HEK293 (cell line): ENCODE measurements around the gene LEMD1.

Experiments
- ATF2 ChIP-seq: fragments of 450-650 bp; formaldehyde crosslinking; IDR thresholded peaks from 2 replicates; pipeline ENCODE4 v1.5.1; 2016; ENCODE audit warnings: missing biosample characterization, missing genetic modification characterization, low read depth
- ELK4 ChIP-seq: IDR thresholded peaks from 2 replicates; pipeline ENCODE4 v1.6.1; 2011; ENCODE audit warnings: mild to moderate bottlenecking, low read depth, low read length, borderline replicate concordance
- GFI1B ChIP-seq: fragments of 450-650 bp; formaldehyde crosslinking; IDR thresholded peaks from 2 replicates; pipeline ENCODE4 v1.5.1; 2016; ENCODE audit warnings: missing biosample characterization, missing genetic modification characterization
- GLI2 ChIP-seq: fragments of 450-650 bp; formaldehyde crosslinking; IDR thresholded peaks from 2 replicates; pipeline ENCODE4; 2017; ENCODE audit warnings: missing biosample characterization, missing genetic modification characterization, low read depth, borderline replicate concordance
- INSM2 ChIP-seq: fragments of 450-650 bp; formaldehyde crosslinking; IDR thresholded peaks from 2 replicates; pipeline ENCODE4 v1.5.1; 2016; ENCODE audit warnings: missing biosample characterization, missing genetic modification characterization
- KLF16 ChIP-seq: fragments of 450-650 bp; formaldehyde crosslinking; IDR thresholded peaks from 2 replicates; pipeline ENCODE4 v1.5.1; 2017; ENCODE audit warnings: missing biosample characterization, missing genetic modification characterization
- KLF8 ChIP-seq: fragments of 450-650 bp; formaldehyde crosslinking; IDR thresholded peaks from 2 replicates; pipeline ENCODE4 v1.5.1; 2016; ENCODE audit warnings: missing biosample characterization, missing genetic modification characterization
- PRDM10 ChIP-seq: fragments of 450-650 bp; formaldehyde crosslinking; IDR thresholded peaks from 2 replicates; pipeline ENCODE4 v1.5.1; 2016; ENCODE audit warnings: missing biosample characterization, missing genetic modification characterization
- SALL2 ChIP-seq: fragments of 450-650 bp; formaldehyde crosslinking; IDR thresholded peaks from 2 replicates; pipeline ENCODE4 v1.5.0; 2017; ENCODE audit warnings: missing biosample characterization, mild to moderate bottlenecking, missing genetic modification characterization, borderline replicate concordance
- ZBTB8A ChIP-seq: fragments of 450-650 bp; formaldehyde crosslinking; IDR thresholded peaks from 2 replicates; pipeline ENCODE4 v1.5.1; 2016; ENCODE audit warnings: missing biosample characterization, missing genetic modification characterization
- ZNF184 ChIP-seq: fragments of 450-650 bp; IDR thresholded peaks from 2 replicates; pipeline ENCODE4 v1.5.1; 2018; ENCODE audit warnings: missing biosample characterization, mild to moderate bottlenecking, missing genetic modification characterization
- ZNF335 ChIP-seq: fragments of 450-650 bp; formaldehyde crosslinking; conservative IDR thresholded peaks from 2 replicates; pipeline ENCODE4 v1.5.1; 2016; ENCODE audit warnings: missing biosample characterization, missing genetic modification characterization
- ZNF341 ChIP-seq: fragments of 450-650 bp; formaldehyde crosslinking; IDR thresholded peaks from 2 replicates; pipeline ENCODE4; 2016; ENCODE audit warnings: low read depth, missing biosample characterization, missing genetic modification characterization
- ZNF426 ChIP-seq: fragments of 450-650 bp; formaldehyde crosslinking; IDR thresholded peaks from 2 replicates; pipeline ENCODE4 v1.5.1; 2017; ENCODE audit warnings: missing biosample characterization, missing genetic modification characterization, mild to moderate bottlenecking, inconsistent platforms, moderate library complexity
- ZNF449 ChIP-seq: fragments of 450-650 bp; formaldehyde crosslinking; IDR thresholded peaks from 2 replicates; pipeline ENCODE4 v1.5.1; 2017; ENCODE audit warnings: missing biosample characterization, mild to moderate bottlenecking, missing genetic modification characterization, moderate library complexity
- ZNF514 ChIP-seq: fragments of 450-650 bp; formaldehyde crosslinking; IDR thresholded peaks from 2 replicates; pipeline ENCODE4 v1.5.1; 2016; ENCODE audit warnings: missing biosample characterization, missing genetic modification characterization
- ZNF548 ChIP-seq: fragments of 450-650 bp; formaldehyde crosslinking; IDR thresholded peaks from 2 replicates; pipeline ENCODE4 v1.5.1; 2016; ENCODE audit warnings: missing biosample characterization, missing genetic modification characterization
- ZNF600 ChIP-seq: fragments of 450-650 bp; formaldehyde crosslinking; IDR thresholded peaks from 2 replicates; pipeline ENCODE4 v1.5.1; 2016; ENCODE audit warnings: missing biosample characterization, missing genetic modification characterization
- ZNF629 ChIP-seq: fragments of 450-650 bp; formaldehyde crosslinking; IDR thresholded peaks from 2 replicates; pipeline ENCODE4 v1.5.1; 2017; ENCODE audit warnings: missing biosample characterization, missing genetic modification characterization
- ZNF677 ChIP-seq: fragments of 450-650 bp; IDR thresholded peaks from 2 replicates; pipeline ENCODE4 v1.5.0; 2018; ENCODE audit warnings: missing biosample characterization, mild to moderate bottlenecking, missing genetic modification characterization, moderate library complexity
- ZNF830 ChIP-seq: fragments of 450-650 bp; IDR thresholded peaks from 2 replicates; pipeline ENCODE4 v1.5.0; 2018; ENCODE audit warnings: missing biosample characterization, missing genetic modification characterization, low read depth, mild to moderate bottlenecking, moderate library complexity
- ZSCAN30 ChIP-seq: fragments of 450-650 bp; IDR thresholded peaks from 2 replicates; pipeline ENCODE4 v1.5.1; 2018; ENCODE audit warnings: missing biosample characterization, mild to moderate bottlenecking, missing genetic modification characterization, moderate library complexity
- ZXDB ChIP-seq: fragments of 450-650 bp; formaldehyde crosslinking; IDR thresholded peaks from 2 replicates; pipeline ENCODE4 v1.5.1; 2016; ENCODE audit warnings: missing biosample characterization, missing genetic modification characterization

Gene LEMD1

GRCh38 chr1:205344066-205344928, 77.6 kb downstream of the LEMD1 start (continued):
- TF ChIP-seq PRDM10 (tag by site-specific recombination) (peak; percentile 83), ZNF449 (tag by site-specific recombination) (no peak), KLF16 (tag by site-specific recombination) (peak; percentile 11; the same call in 1 of the 2 replicates), ZNF600 (peak; percentile 94), ELK4 (no peak), ZSCAN30 (tag by site-specific recombination) (no peak), SALL2 (tag by site-specific recombination) (no peak), ZNF184 (tag by site-specific recombination) (0 out of 2 replicates have a peak, but pooled peaks have one; percentile 9), ZNF677 (tag by site-specific recombination) (no peak), ZXDB (peak; percentile 52), INSM2 (tag by site-specific recombination) (peak; percentile 86), ZNF335 (tag by site-specific recombination) (peak; percentile 72), GFI1B (tag by site-specific recombination) (no peak), GLI2 (tag by site-specific recombination) (no peak), ATF2 (tag by site-specific recombination) (no peak), ZNF341 (peak; percentile 83), ZNF548 (no peak), ZNF830 (tag by site-specific recombination) (no peak), KLF8 (peak; percentile 54; the same call in 1 of the 2 replicates), ZBTB8A (tag by site-specific recombination) (peak; percentile 37; the same call in 1 of the 2 replicates), ZNF629 (tag by site-specific recombination) (0 out of 2 replicates have a peak, but pooled peaks have one; percentile 37), ZNF514 (no peak), ZNF426 (tag by site-specific recombination) (no peak)
- TF ChIP-seq, all 188 proteins: peak for 42
